OCI-LY7 (cell line): ENCODE data around the gene TUB. TPM values are rescaled to one million over a fixed set of nuclear protein-coding genes. Genes with fewer than 3 reads are reported as not detected.

Source experiments
- BruUV-seq: library from RNA; stranded (reverse); fragments of 400-500 nt; replicated peaks from 2 replicates; lab custom pipeline; 2021; lab: Mats Ljungman, UMichigan
- CTCF ChIA-PET: fragments of 300-600 bp; sonication (Branson Sonifier 250); formaldehyde crosslinking; loops from one replicate; lab custom pipeline; 2022; ENCODE audit warnings: antibody characterized with exemption; ENCODE audit not compliant: unreplicated experiment; lab: Charles Lee
- POLR2A ChIA-PET: fragments of 300-600 bp; sonication (Branson Sonifier 250); formaldehyde crosslinking; loops from one replicate; lab custom pipeline; 2022; ENCODE audit warnings: antibody characterized with exemption; lab: Charles Lee
- DNase-seq: peaks from one replicate; pipeline ENCODE4 v3.0.0-alpha.2; 2015; ENCODE audit warnings: low spot score
- H2AFZ ChIP-seq: fragments of 200-600 bp; sonication (generic), shearing (Covaris generic); 2 replicates; pipeline ENCODE4 v1.6.1; 2014; ENCODE audit warnings: mild to moderate bottlenecking, antibody characterized with exemption, low read length, moderate library complexity
- H3K27ac ChIP-seq: fragments of 200-600 bp; sonication (generic); 2 replicates; pipeline ENCODE4 v1.5.1; 2014; ENCODE audit warnings: mixed run types, low read depth, mild to moderate bottlenecking, moderate library complexity, low read length, inconsistent platforms; ENCODE audit not compliant: poor library complexity, severe bottlenecking
- H3K36me3 ChIP-seq: fragments of 200-600 bp; sonication (generic); 2 replicates; pipeline ENCODE4 v1.6.1; 2014; ENCODE audit warnings: mild to moderate bottlenecking, antibody characterized with exemption, low read length, moderate library complexity, mixed read lengths; ENCODE audit not compliant: insufficient read depth
- H3K4me1 ChIP-seq: fragments of 200-600 bp; sonication (generic); 2 replicates; pipeline ENCODE4 v1.5.1; 2014; ENCODE audit warnings: mild to moderate bottlenecking, low read length; ENCODE audit not compliant: insufficient read depth, poor library complexity, severe bottlenecking
- H3K4me2 ChIP-seq: fragments of 200-600 bp; sonication (generic); 2 replicates; pipeline ENCODE4 v1.6.1; 2014; ENCODE audit warnings: mild to moderate bottlenecking, low read length
- H3K4me3 ChIP-seq: fragments of 200-600 bp; sonication (generic); 2 replicates; pipeline ENCODE4 v1.5.1; 2014; ENCODE audit warnings: mild to moderate bottlenecking, low read depth, low read length; ENCODE audit not compliant: poor library complexity, severe bottlenecking
- H3K79me2 ChIP-seq: fragments of 200-600 bp; sonication (generic); 2 replicates; pipeline ENCODE4 v1.6.1; 2016; ENCODE audit warnings: low read depth, mild to moderate bottlenecking, low read length, moderate library complexity, mixed read lengths; ENCODE audit not compliant: insufficient read depth
- H3K9me2 ChIP-seq: fragments of 200-600 bp; sonication (generic); 2 replicates; pipeline ENCODE4 v1.6.1; 2016; ENCODE audit warnings: mild to moderate bottlenecking, low read length, mixed read lengths; ENCODE audit not compliant: insufficient read depth
- H3K9me3 ChIP-seq: fragments of 200-600 bp; sonication (generic); 2 replicates; pipeline ENCODE4 v1.6.1; 2014; ENCODE audit warnings: mild to moderate bottlenecking, mixed run types, low read length, mixed read lengths
- H4K20me1 ChIP-seq: fragments of 200-600 bp; sonication (generic); 2 replicates; pipeline ENCODE4 v1.6.1; 2014; ENCODE audit warnings: mild to moderate bottlenecking, antibody characterized with exemption, low read length, moderate library complexity, mixed read lengths; ENCODE audit not compliant: insufficient read depth
- EZH2phosphoT487 ChIP-seq: fragments of 200-600 bp; sonication (generic); IDR thresholded peaks from 2 replicates; pipeline ENCODE4 v1.6.1; 2018; ENCODE audit warnings: low read depth, borderline replicate concordance, mild to moderate bottlenecking, mixed run types, antibody characterized with exemption, low read length, moderate library complexity, mixed read lengths
- intact Hi-C: fragments of 100-400 bp; cut with micrococcal nuclease; formaldehyde crosslinking; loops from one replicate; pipeline ENCODE4 v1.10.0; 2022; ENCODE audit not compliant: unreplicated experiment
- total RNA-seq, 2 experiments: library from RNA; depleted of rRNA in 1 of 2; stranded (reverse); fragments of >200 nt in 1 of 2; shearing (Covaris generic) in 1 of 2; gene quantifications; 2 replicates each; pipeline ENCODE4 v1.2.3, GENCODE V29; 2014 to 2022
- TF ChIP-seq, protein P1 (sequence below): fragments of 200-600 bp; sonication (generic); conservative IDR thresholded peaks from 2 replicates; pipeline ENCODE4 v1.5.1; 2014; ENCODE audit warnings: mild to moderate bottlenecking, antibody characterized with exemption, low read length, moderate library complexity, mixed read lengths

TUB gene
- total RNA-seq, 2 experiments from 2014 or later: not detected

GRCh38 chr11:8040921-8041285, 40.1 kb upstream of the TUB start:
- H3K4me2 ChIP-seq: no peak overlapping the region
- no peaks in the 10 kb centered on the region for H3K9me3 ChIP-seq
- no peak for DNase-seq
- ChIA-PET CTCF (no interaction called here), POLR2A (no interaction called here)
- no peaks in the 10 kb centered on the region for H3K79me2 ChIP-seq
- H4K20me1 ChIP-seq: no peaks in the 10 kb centered on the region
- no peak overlapping the region for H3K27ac ChIP-seq
- H3K4me3 ChIP-seq: no peak overlapping the region
- H3K36me3 ChIP-seq: no peaks in the 10 kb centered on the region
- H3K9me2 ChIP-seq: no peaks in the 10 kb centered on the region
- no peak overlapping the region for H2AFZ ChIP-seq
- no TSS peak for BruUV-seq
- no peaks in the 10 kb centered on the region for H3K4me1 ChIP-seq
- intact Hi-C loops: no loop called here
- TF ChIP-seq EZH2phosphoT487: no peak
- TF ChIP-seq, protein P1, sequence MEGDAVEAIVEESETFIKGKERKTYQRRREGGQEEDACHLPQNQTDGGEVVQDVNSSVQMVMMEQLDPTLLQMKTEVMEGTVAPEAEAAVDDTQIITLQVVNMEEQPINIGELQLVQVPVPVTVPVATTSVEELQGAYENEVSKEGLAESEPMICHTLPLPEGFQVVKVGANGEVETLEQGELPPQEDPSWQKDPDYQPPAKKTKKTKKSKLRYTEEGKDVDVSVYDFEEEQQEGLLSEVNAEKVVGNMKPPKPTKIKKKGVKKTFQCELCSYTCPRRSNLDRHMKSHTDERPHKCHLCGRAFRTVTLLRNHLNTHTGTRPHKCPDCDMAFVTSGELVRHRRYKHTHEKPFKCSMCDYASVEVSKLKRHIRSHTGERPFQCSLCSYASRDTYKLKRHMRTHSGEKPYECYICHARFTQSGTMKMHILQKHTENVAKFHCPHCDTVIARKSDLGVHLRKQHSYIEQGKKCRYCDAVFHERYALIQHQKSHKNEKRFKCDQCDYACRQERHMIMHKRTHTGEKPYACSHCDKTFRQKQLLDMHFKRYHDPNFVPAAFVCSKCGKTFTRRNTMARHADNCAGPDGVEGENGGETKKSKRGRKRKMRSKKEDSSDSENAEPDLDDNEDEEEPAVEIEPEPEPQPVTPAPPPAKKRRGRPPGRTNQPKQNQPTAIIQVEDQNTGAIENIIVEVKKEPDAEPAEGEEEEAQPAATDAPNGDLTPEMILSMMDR: no peak

DNA sequence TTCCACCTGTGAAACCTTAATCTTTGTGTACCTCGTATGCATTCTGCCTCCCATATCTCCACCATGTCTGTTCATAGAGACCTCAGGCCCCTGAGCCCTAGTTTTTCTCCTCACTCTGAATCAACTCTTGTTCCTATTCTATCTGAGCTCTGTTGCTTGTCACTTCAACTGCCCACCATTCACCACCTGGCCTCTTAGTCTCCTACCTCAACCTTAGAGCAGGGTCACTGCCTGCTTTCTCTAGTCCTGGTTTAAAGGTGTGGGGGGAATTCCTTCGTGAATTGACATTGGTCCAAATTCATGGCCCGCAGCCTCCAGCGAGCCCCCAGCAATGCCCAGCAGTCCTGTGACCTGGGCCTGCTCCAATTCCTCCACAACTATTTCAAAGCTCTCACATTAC, 39.4 kb upstream of the TUB start:
- TF ChIP-seq EZH2phosphoT487: no peak
- TF ChIP-seq, protein P1: no peak
- no peak for DNase-seq
- no peaks in the 10 kb centered on the region for H3K4me1 ChIP-seq
- H4K20me1 ChIP-seq: no peaks in the 10 kb centered on the region
- no peak overlapping the region for H3K4me3 ChIP-seq
- H3K36me3 ChIP-seq: no peaks in the 10 kb centered on the region
- H3K27ac ChIP-seq: no peak overlapping the region
- H3K9me3 ChIP-seq: no peaks in the 10 kb centered on the region
- ChIA-PET POLR2A (interaction anchor here (0.7 kb wide), 1 partner anchor 1932 kb away, joined by 3 read pairs; no protein-coding TSS in a partner anchor), CTCF (no interaction called here)
- H2AFZ ChIP-seq: no peak overlapping the region
- no peak overlapping the region for H3K4me2 ChIP-seq
- intact Hi-C loops: no loop called here
- no peaks in the 10 kb centered on the region for H3K79me2 ChIP-seq
- no TSS peak for BruUV-seq
- H3K9me2 ChIP-seq: no peaks in the 10 kb centered on the region

GRCh38 chr11:8043756-8044155, 37.3 kb upstream of the TUB start:
- ChIA-PET CTCF (no interaction called here), POLR2A (no interaction called here)
- intact Hi-C loops: no loop called here
- no TSS peak for BruUV-seq
- no peaks in the 10 kb centered on the region for H3K79me2 ChIP-seq
- H3K4me3 ChIP-seq: no peak overlapping the region
- no peaks in the 10 kb centered on the region for H3K4me1 ChIP-seq
- no peaks in the 10 kb centered on the region for H4K20me1 ChIP-seq
- no peak overlapping the region for H3K4me2 ChIP-seq
- H2AFZ ChIP-seq: no peak overlapping the region
- H3K36me3 ChIP-seq: no peaks in the 10 kb centered on the region
- H3K9me3 ChIP-seq: no peaks in the 10 kb centered on the region
- H3K27ac ChIP-seq: no peak overlapping the region
- no peak for DNase-seq
- no peaks in the 10 kb centered on the region for H3K9me2 ChIP-seq
- TF ChIP-seq, protein P1: no peak
- TF ChIP-seq EZH2phosphoT487: no peak
